Muscle layer of colon (tissue), 2 donors: Measurements from ENCODE around the gene SPRR2B.
"Not testable (repeated sequence)": the region's sequence is repeated elsewhere in the genome, so short reads cannot be mapped to it uniquely, and the experiment has no call there.

Experiments
- H3K27ac ChIP-seq: one replicate; pipeline ENCODE4 v1.7.0; 2013; ENCODE audit warnings: low read depth, mild to moderate bottlenecking, low read length, moderate library complexity
- H3K27me3 ChIP-seq, 2 donors: one replicate each; pipeline ENCODE4 v1.7.0; 2013; ENCODE audit warnings: low read length in 2 of 2, mild to moderate bottlenecking in 2 of 2; ENCODE audit not compliant: insufficient read depth in 2 of 2, control insufficient read depth in 1 of 2
- H3K36me3 ChIP-seq: one replicate; pipeline ENCODE4 v1.7.0; 2013; ENCODE audit warnings: mild to moderate bottlenecking, low read length; ENCODE audit not compliant: insufficient read depth
- H3K4me1 ChIP-seq: one replicate; pipeline ENCODE4 v1.7.0; 2013; ENCODE audit warnings: mild to moderate bottlenecking, low read length; ENCODE audit not compliant: insufficient read depth
- H3K4me3 ChIP-seq, 2 donors: one replicate each; pipeline ENCODE4 v1.7.0; 2013; ENCODE audit warnings: low read length in 2 of 2, low read depth in 1 of 2, mild to moderate bottlenecking in 1 of 2, moderate library complexity in 1 of 2
- H3K9ac ChIP-seq: one replicate; pipeline ENCODE4 v1.7.0; 2013; ENCODE audit warnings: low read length
- H3K9me3 ChIP-seq: one replicate; pipeline ENCODE4 v1.7.0; 2013; ENCODE audit warnings: mild to moderate bottlenecking, low read length
- donor health status: abdominal sarcoma.
- donor health status: Adenocarcinoma of cecum.

Gene SPRR2B

GRCh38 chr1:153071511-153071910, at the start of gene SPRR2B:
Gene SPRR2B (minus strand): TSS chr1:153071611. CDS start chr1:153070839, 772 bp downstream.
- Histone ChIP-seq H3K9ac (no peak within 1 kb of the TSS), H3K4me3 (no peak within 1 kb of the TSS), H3K27ac (no peak within 1 kb of the TSS), H3K9me3 (no peaks in the 10 kb centered on the region), H3K27me3 (no peaks in the 10 kb centered on the region), H3K36me3 (no peaks in the 10 kb centered on the region), H3K4me1 (no peaks in the 10 kb centered on the region)

- Histone ChIP-seq H3K36me3 (no peaks in the 10 kb centered on the region), H3K4me3 (no peak overlapping the region), H3K9ac (no peak overlapping the region), H3K27me3 (no peaks in the 10 kb centered on the region), H3K9me3 (no peaks in the 10 kb centered on the region), H3K4me1 (no peaks in the 10 kb centered on the region), H3K27ac (no peak overlapping the region)
Measured at GRCh38 chr1:153120945-153121344, 49.5 kb upstream of the SPRR2B start.

GRCh38 chr1:153119491-153119971, 48.1 kb upstream of the SPRR2B start:
- Histone ChIP-seq H3K4me3 (no peak overlapping the region), H3K4me1 (no peaks in the 10 kb centered on the region), H3K36me3 (no peaks in the 10 kb centered on the region), H3K27ac (no peak overlapping the region), H3K9ac (no peak overlapping the region), H3K9me3 (no peaks in the 10 kb centered on the region), H3K27me3 (no peaks in the 10 kb centered on the region)

- H3K27me3 ChIP-seq, H3K27ac ChIP-seq, H3K36me3 ChIP-seq, H3K9ac ChIP-seq, H3K9me3 ChIP-seq, H3K4me1 ChIP-seq, H3K4me3 ChIP-seq: not testable (repeated sequence)
Measured at GRCh38 chr1:153115264-153115663, 43.9 kb upstream of the SPRR2B start.

- H3K9ac ChIP-seq = no peak within 1 kb of the TSS
- no peak within 1 kb of the TSS for H3K27ac ChIP-seq
- H3K36me3 ChIP-seq = no peaks in the 10 kb centered on the region
- H3K9me3 ChIP-seq = no peaks in the 10 kb centered on the region
- no peaks in the 10 kb centered on the region for H3K4me1 ChIP-seq
- H3K27me3 ChIP-seq = no peaks in the 10 kb centered on the region
- no peak within 1 kb of the TSS for H3K4me3 ChIP-seq
Measured at GRCh38 chr1:153113416-153113815, 42.0 kb upstream of the SPRR2B start, which contains the start of gene SPRR2F. Gene SPRR2F (minus strand): TSS chr1:153113516. CDS start chr1:153112733, 783 bp downstream.

- not testable (repeated sequence) for H3K36me3 ChIP-seq, H3K4me3 ChIP-seq, H3K9ac ChIP-seq, H3K27me3 ChIP-seq, H3K27ac ChIP-seq, H3K4me1 ChIP-seq, H3K9me3 ChIP-seq
Measured at GRCh38 chr1:153112454-153112853, 41.0 kb upstream of the SPRR2B start.

- no peak overlapping the region for H3K9ac ChIP-seq
- no peaks in the 10 kb centered on the region for H3K9me3 ChIP-seq
- no peaks in the 10 kb centered on the region for H3K27me3 ChIP-seq
- H3K4me1 ChIP-seq = no peaks in the 10 kb centered on the region
- no peaks in the 10 kb centered on the region for H3K36me3 ChIP-seq
- H3K4me3 ChIP-seq = no peak overlapping the region
- no peak overlapping the region for H3K27ac ChIP-seq
Measured at GRCh38 chr1:153100245-153100644, 28.8 kb upstream of the SPRR2B start.

- H3K36me3 ChIP-seq = no peaks in the 10 kb centered on the region
- no peaks in the 10 kb centered on the region for H3K9me3 ChIP-seq
- no peaks in the 10 kb centered on the region for H3K4me1 ChIP-seq
- H3K9ac ChIP-seq = no peak overlapping the region
- no peaks in the 10 kb centered on the region for H3K27me3 ChIP-seq
- H3K27ac ChIP-seq = no peak overlapping the region
- no peak overlapping the region for H3K4me3 ChIP-seq
Measured at GRCh38 chr1:153099461-153100045, 28.1 kb upstream of the SPRR2B start.

- H3K4me3 ChIP-seq = no peak overlapping the region
- H3K9me3 ChIP-seq = no peaks in the 10 kb centered on the region
- no peaks in the 10 kb centered on the region for H3K27me3 ChIP-seq
- no peaks in the 10 kb centered on the region for H3K4me1 ChIP-seq
- H3K9ac ChIP-seq = no peak overlapping the region
- H3K36me3 ChIP-seq = no peaks in the 10 kb centered on the region
- H3K27ac ChIP-seq = no peak overlapping the region
Measured at GRCh38 chr1:153095764-153096163, 24.4 kb upstream of the SPRR2B start.

- Histone ChIP-seq H3K36me3 (no peaks in the 10 kb centered on the region), H3K27ac (no peak within 1 kb of the TSS), H3K27me3 (no peaks in the 10 kb centered on the region), H3K9ac (no peak within 1 kb of the TSS), H3K4me3 (no peak within 1 kb of the TSS), H3K9me3 (no peaks in the 10 kb centered on the region), H3K4me1 (no peaks in the 10 kb centered on the region)
Measured at GRCh38 chr1:153094426-153094825, 23.0 kb upstream of the SPRR2B start, which contains the start of gene SPRR2E. Gene SPRR2E (minus strand): TSS chr1:153094526. CDS start chr1:153093751, 775 bp downstream.

- Histone ChIP-seq H3K4me1 (no peaks in the 10 kb centered on the region), H3K9ac (no peak overlapping the region), H3K27ac (no peak overlapping the region), H3K27me3 (no peaks in the 10 kb centered on the region), H3K36me3 (no peaks in the 10 kb centered on the region), H3K4me3 (no peak overlapping the region), H3K9me3 (no peaks in the 10 kb centered on the region)
Measured at GRCh38 chr1:153087652-153088051, 16.2 kb upstream of the SPRR2B start.

- Histone ChIP-seq H3K27ac (no peak overlapping the region), H3K27me3 (no peaks in the 10 kb centered on the region)
Measured at GRCh38 chr1:153081736-153082135, 10.3 kb upstream of the SPRR2B start.

More at GRCh38 chr1:153081736-153082135, 10.3 kb upstream of the SPRR2B start:
- Histone ChIP-seq H3K9ac (no peak overlapping the region), H3K9me3 (no peaks in the 10 kb centered on the region), H3K4me3 (no peak overlapping the region), H3K4me1 (no peaks in the 10 kb centered on the region), H3K36me3 (no peaks in the 10 kb centered on the region)
